ENCODE data around the gene RASL10B. TPM values are rescaled to one million over a fixed set of nuclear protein-coding genes. Genes with fewer than 3 reads are reported as not detected.
"Not testable (repeated sequence)": the region's sequence is repeated elsewhere in the genome, so short reads cannot be mapped to it uniquely, and the experiment has no call there.

Gene RASL10B
- total RNA-seq, 1 donor from 2014 or later = 1.3 TPM

- DNase-seq (ENCODE audit: low read depth) = no peak
These were observed 9.8 kb downstream of the RASL10B start for GRCh38 chr17:35740997-35741931.

GRCh38 chr17:35742496-35742895 is 11.1 kb downstream of the RASL10B start:
- no peak for DNase-seq (ENCODE audit: low read depth)

GRCh38 chr17:35742896-35743477 is 11.5 kb downstream of the RASL10B start:
- no peak for DNase-seq (ENCODE audit: low read depth)

- DNase-seq (ENCODE audit: low read depth) = peak; percentile 61
These were observed 12.3 kb downstream of the RASL10B start for GRCh38 chr17:35743626-35744328.

- no peak for DNase-seq (ENCODE audit: low read depth)
These were observed 13.4 kb downstream of the RASL10B start for GRCh38 chr17:35744830-35745229.

GRCh38 chr17:35745246-35745645 is 13.8 kb downstream of the RASL10B start:
- no peak for DNase-seq (ENCODE audit: low read depth)

- no peak for DNase-seq (ENCODE audit: low read depth)
These were observed 14.4 kb downstream of the RASL10B start for GRCh38 chr17:35745749-35746320.

GRCh38 chr17:35747540-35748017 is 16.1 kb downstream of the RASL10B start:
- peak; percentile 73 for DNase-seq (ENCODE audit: low read depth)

- no peak for DNase-seq (ENCODE audit: low read depth)
These were observed 17.0 kb downstream of the RASL10B start for GRCh38 chr17:35748341-35748841.

- no peak for DNase-seq (ENCODE audit: low read depth)
These were observed 17.5 kb downstream of the RASL10B start for GRCh38 chr17:35748979-35749378.

- no peak for DNase-seq (ENCODE audit: low read depth)
These were observed 18.3 kb downstream of the RASL10B start for GRCh38 chr17:35749560-35750412.

GRCh38 chr17:35750526-35751395 is 19.3 kb downstream of the RASL10B start:
- no peak for DNase-seq (ENCODE audit: low read depth)

- DNase-seq (ENCODE audit: low read depth) = not testable (repeated sequence)
These were observed 20.1 kb downstream of the RASL10B start for GRCh38 chr17:35751541-35751940.

GRCh38 chr17:35752471-35752870 is 21.0 kb downstream of the RASL10B start:
- no peak for DNase-seq (ENCODE audit: low read depth)

- no peak for DNase-seq (ENCODE audit: low read depth)
These were observed 21.7 kb downstream of the RASL10B start, which contains the start of gene GAS2L2 for GRCh38 chr17:35752945-35753764. GAS2L2 (minus strand) TSS chr17:35753239; CDS start chr17:35752850, 389 bp downstream.

- no peak for DNase-seq (ENCODE audit: low read depth)
These were observed 25.8 kb downstream of the RASL10B start for GRCh38 chr17:35757243-35757642.

GRCh38 chr17:35760587-35760986 is 29.1 kb downstream of the RASL10B start, which contains the start of gene C17orf50:
C17orf50 (plus strand) TSS chr17:35760887; CDS start chr17:35760942, 55 bp downstream.
- no peak for DNase-seq (ENCODE audit: low read depth)

GRCh38 chr17:35761601-35762000 is 30.2 kb downstream of the RASL10B start:
- DNase-seq (ENCODE audit: low read depth) = no peak

Data from myocyte (in vitro differentiated cells).